H9 (cell line): ENCODE measurements around the gene PHACTR1. TPM values are rescaled to one million over a fixed set of nuclear protein-coding genes. Genes with fewer than 3 reads are reported as not detected.

Source experiments
- DNase-seq: peaks from one replicate; pipeline ENCODE4 v3.0.0-alpha.2; 2017
- H2AFZ ChIP-seq: one replicate; pipeline ENCODE4 v1.6.1; 2013; ENCODE audit warnings: mild to moderate bottlenecking, low read length, control low read depth, moderate library complexity
- H2AK5ac ChIP-seq: 2 replicates; pipeline ENCODE4 v1.6.1; 2013; ENCODE audit warnings: low read length, control low read depth, mixed read lengths; ENCODE audit not compliant: insufficient read length
- H2BK120ac ChIP-seq: one replicate; pipeline ENCODE4 v1.6.1; 2013; ENCODE audit warnings: low read depth, mild to moderate bottlenecking, low read length, control low read depth, inconsistent platforms; ENCODE audit not compliant: poor library complexity, severe bottlenecking
- H2BK12ac ChIP-seq: 2 replicates; pipeline ENCODE4 v1.6.1; 2013; ENCODE audit warnings: low read length, control low read depth, mixed read lengths, low read depth; ENCODE audit not compliant: insufficient read length
- H2BK15ac ChIP-seq: 2 replicates; pipeline ENCODE4 v1.6.1; 2013; ENCODE audit warnings: low read depth, low read length, control low read depth
- H2BK20ac ChIP-seq: one replicate; pipeline ENCODE4 v1.6.1; 2013; ENCODE audit warnings: low read depth, mild to moderate bottlenecking, low read length, control low read depth, inconsistent platforms; ENCODE audit not compliant: poor library complexity, severe bottlenecking
- H2BK5ac ChIP-seq: 2 replicates; pipeline ENCODE4 v1.6.1; 2013; ENCODE audit warnings: low read length, control low read depth, mixed read lengths; ENCODE audit not compliant: insufficient read length
- H3K14ac ChIP-seq: 2 replicates; pipeline ENCODE4 v1.6.1; 2013; ENCODE audit warnings: low read length, control low read depth; ENCODE audit not compliant: insufficient read depth
- H3K18ac ChIP-seq: 2 replicates; pipeline ENCODE4 v1.6.1; 2013; ENCODE audit warnings: low read depth, mild to moderate bottlenecking, mixed read lengths, low read length, control low read depth; ENCODE audit not compliant: insufficient read length
- H3K23ac ChIP-seq: 2 replicates; pipeline ENCODE4 v1.6.1; 2013; ENCODE audit warnings: low read length, control low read depth, mixed read lengths, low read depth; ENCODE audit not compliant: insufficient read length
- H3K23me2 ChIP-seq: 2 replicates; pipeline ENCODE4 v1.6.1; 2013; ENCODE audit warnings: low read depth, mild to moderate bottlenecking, mixed read lengths, low read length, control low read depth; ENCODE audit not compliant: insufficient read length, poor library complexity, severe bottlenecking
- H3K27ac ChIP-seq: 2 replicates; pipeline ENCODE4 v1.5.1; 2013; ENCODE audit warnings: low read length, control low read depth, mixed read lengths, low read depth; ENCODE audit not compliant: insufficient read length
- H3K27me3 ChIP-seq: 2 replicates; pipeline ENCODE4 v1.6.1; 2013; ENCODE audit warnings: low read length, control low read depth, inconsistent platforms; ENCODE audit not compliant: insufficient read depth
- H3K4ac ChIP-seq: 2 replicates; pipeline ENCODE4 v1.6.1; 2013; ENCODE audit warnings: low read depth, mild to moderate bottlenecking, control low read depth, inconsistent platforms, low read length, moderate library complexity
- H3K4me1 ChIP-seq: 2 replicates; pipeline ENCODE4 v1.6.1; 2013; ENCODE audit warnings: low read length, control low read depth, inconsistent platforms; ENCODE audit not compliant: insufficient read depth
- H3K4me2 ChIP-seq: 2 replicates; pipeline ENCODE4 v1.6.1; 2013; ENCODE audit warnings: low read length, control low read depth, mixed read lengths; ENCODE audit not compliant: insufficient read length, insufficient read depth
- H3K56ac ChIP-seq: 2 replicates; pipeline ENCODE4 v1.6.1; 2013; ENCODE audit warnings: low read depth, mild to moderate bottlenecking, mixed read lengths, low read length, control low read depth; ENCODE audit not compliant: insufficient read length
- H3K79me1 ChIP-seq: 2 replicates; pipeline ENCODE4 v1.6.1; 2013; ENCODE audit warnings: low read depth, mild to moderate bottlenecking, moderate library complexity, low read length, control low read depth, inconsistent platforms; ENCODE audit not compliant: insufficient read depth, poor library complexity, severe bottlenecking
- H3K79me2 ChIP-seq: 2 replicates; pipeline ENCODE4 v1.6.1; 2013; ENCODE audit warnings: low read length, control low read depth, inconsistent platforms; ENCODE audit not compliant: insufficient read depth
- H3K9ac ChIP-seq: 2 replicates; pipeline ENCODE4 v1.6.1; 2013; ENCODE audit warnings: low read length, control low read depth, mixed read lengths; ENCODE audit not compliant: insufficient read length; ENCODE audit errors: extremely low read depth
- H3K9me3 ChIP-seq: one replicate; pipeline ENCODE4 v1.6.1; 2013; ENCODE audit warnings: low read depth, low read length, inconsistent platforms; ENCODE audit not compliant: control insufficient read depth
- H3T11ph ChIP-seq: one replicate; pipeline ENCODE4 v1.6.1; 2013; ENCODE audit warnings: mild to moderate bottlenecking, low read length, control low read depth, inconsistent platforms
- H4K20me1 ChIP-seq: one replicate; pipeline ENCODE4 v1.6.1; 2013; ENCODE audit not compliant: control insufficient read depth, insufficient read length, insufficient read depth
- H4K5ac ChIP-seq: 2 replicates; pipeline ENCODE4 v1.6.1; 2013; ENCODE audit warnings: low read depth, mild to moderate bottlenecking, mixed read lengths, low read length, control low read depth; ENCODE audit not compliant: insufficient read length
- H4K8ac ChIP-seq: replicated peaks from 2 replicates; pipeline ENCODE4 v1.6.1; 2013; ENCODE audit warnings: low read length, control low read depth, mixed read lengths, low read depth; ENCODE audit not compliant: insufficient read length
- H4K91ac ChIP-seq: 2 replicates; pipeline ENCODE4 v1.6.1; 2013; ENCODE audit warnings: low read depth, mild to moderate bottlenecking, moderate library complexity, mixed read lengths, low read length, control low read depth; ENCODE audit not compliant: insufficient read length
- H3K27ac Mint-ChIP-seq, 3 experiments: 2 replicates in 2 of 3; 3 replicates in 1 of 3; pipeline ENCODE4 v1.8.0; 2020 to 2021; ENCODE audit warnings: mixed read lengths in 3 of 3, mild to moderate bottlenecking in 1 of 3, moderate library complexity in 1 of 3
- H3K27me3 Mint-ChIP-seq: 2 replicates; pipeline ENCODE4 v1.8.0; 2021; ENCODE audit warnings: low read depth, mild to moderate bottlenecking, moderate library complexity, mixed read lengths
- H3K36me3 Mint-ChIP-seq, 3 experiments: 2 replicates in 2 of 3; 3 replicates in 1 of 3; pipeline ENCODE4 v1.8.0; 2020 to 2021; ENCODE audit warnings: low read depth in 3 of 3, mixed read lengths in 3 of 3; ENCODE audit not compliant: insufficient read depth in 1 of 3
- H3K4me1 Mint-ChIP-seq, 2 experiments: 2 replicates each; pipeline ENCODE4 v1.8.0; 2020; ENCODE audit warnings: mixed read lengths in 2 of 2
- H3K4me3 Mint-ChIP-seq, 2 experiments: 2 replicates in 1 of 2; 3 replicates in 1 of 2; pipeline ENCODE4 v1.8.0; 2020 to 2021; ENCODE audit warnings: mild to moderate bottlenecking in 2 of 2, mixed read lengths in 2 of 2, moderate library complexity in 1 of 2
- H3K9me3 Mint-ChIP-seq, 2 experiments: 2 replicates in 1 of 2; 3 replicates in 1 of 2; pipeline ENCODE4 v1.8.0; 2020; ENCODE audit warnings: mild to moderate bottlenecking in 2 of 2, mixed read lengths in 2 of 2, moderate library complexity in 1 of 2
- CTCF ChIP-seq: fragments of 200-600 bp; sonication (generic); conservative IDR thresholded peaks from 3 replicates; pipeline ENCODE4 v1.8.0; 2021; ENCODE audit warnings: antibody characterized with exemption, mild to moderate bottlenecking
- WGBS: extraction: QIAGEN DNeasy Blood & Tissue Kit; methylation state at CpG from one replicate; pipeline ENCODE4 v1.1.7; 2013; ENCODE audit warnings: missing lambda C conversion rate, low lambda C conversion rate, mixed read lengths; ENCODE audit not compliant: insufficient read length; ENCODE audit errors: extremely low coverage; 5-methylcytosine and 5-hydroxymethylcytosine counted together
- total RNA-seq: library from RNA; stranded (reverse); gene quantifications from 2 replicates; pipeline ENCODE4 v1.2.1, GENCODE V29; 2021

Gene PHACTR1
- total RNA-seq, 1 experiment from 2014 or later, result 15.9 TPM

- no peaks in the 10 kb centered on the region; a peak in 1 of 5 replicates for H3K9me3 Mint-ChIP-seq
- WGBS, result no CpG with 5 or more reads among the region's 2 CpGs
- no peak overlapping the region for H3K4me3 Mint-ChIP-seq
- H3K27ac ChIP-seq, result no peak overlapping the region
- no peak overlapping the region for H2AK5ac ChIP-seq
- no peak overlapping the region for H3K18ac ChIP-seq
- no peak overlapping the region for H3K23ac ChIP-seq
- no peak overlapping the region for H3K4ac ChIP-seq
- H3K4me2 ChIP-seq, result no peak overlapping the region
- H4K91ac ChIP-seq, result no peak overlapping the region
- no peaks in the 10 kb centered on the region for H3K79me2 ChIP-seq
- no peaks in the 10 kb centered on the region for H3K23me2 ChIP-seq
- H3K4me1 Mint-ChIP-seq, result no peaks in the 10 kb centered on the region
- no peak overlapping the region for H4K8ac ChIP-seq
- no peaks in the 10 kb centered on the region for H3K79me1 ChIP-seq
- no peak for DNase-seq
- H3K56ac ChIP-seq, result no peak overlapping the region
- H2BK5ac ChIP-seq, result no peak overlapping the region
- H3K27me3 ChIP-seq, result no peaks in the 10 kb centered on the region
- H2BK120ac ChIP-seq, result no peak overlapping the region
- no peak overlapping the region for H2BK15ac ChIP-seq
- H3K27ac Mint-ChIP-seq, result no peak overlapping the region
- no peak overlapping the region for H3K9ac ChIP-seq
- no peak overlapping the region for H3K14ac ChIP-seq
- H3T11ph ChIP-seq, result no peak overlapping the region
- no peak overlapping the region for H2BK12ac ChIP-seq
- no peaks in the 10 kb centered on the region for H3K9me3 ChIP-seq
- H3K4me1 ChIP-seq, result no peaks in the 10 kb centered on the region
- no peak overlapping the region for H2BK20ac ChIP-seq
- H4K20me1 ChIP-seq, result no peaks in the 10 kb centered on the region
- H3K27me3 Mint-ChIP-seq, result peaks cover 2% of the 10 kb centered on the region
- no peak overlapping the region for H4K5ac ChIP-seq
- no peak overlapping the region for H2AFZ ChIP-seq
- no peak for TF ChIP-seq CTCF
- H3K36me3 Mint-ChIP-seq, result no peaks in the 10 kb centered on the region
Measured at GRCh38 chr6:13215390-13215789, 498.8 kb downstream of the PHACTR1 start.
